NCI-H2227 (cell line): ENCODE results near the gene PLXNA2.
A peak's percentile ranks its signal among the peaks of the same experiment; 100 is the strongest.

Experiments
- DNase-seq: peaks from one replicate; lab custom pipeline; 2025; ENCODE audit not compliant: unreplicated experiment; lab: John Stamatoyannopoulos, UW

Gene PLXNA2

GRCh38 chr1:208268541-208269337, 24.6 kb upstream of the PLXNA2 start:
- no peak for DNase-seq

DNA sequence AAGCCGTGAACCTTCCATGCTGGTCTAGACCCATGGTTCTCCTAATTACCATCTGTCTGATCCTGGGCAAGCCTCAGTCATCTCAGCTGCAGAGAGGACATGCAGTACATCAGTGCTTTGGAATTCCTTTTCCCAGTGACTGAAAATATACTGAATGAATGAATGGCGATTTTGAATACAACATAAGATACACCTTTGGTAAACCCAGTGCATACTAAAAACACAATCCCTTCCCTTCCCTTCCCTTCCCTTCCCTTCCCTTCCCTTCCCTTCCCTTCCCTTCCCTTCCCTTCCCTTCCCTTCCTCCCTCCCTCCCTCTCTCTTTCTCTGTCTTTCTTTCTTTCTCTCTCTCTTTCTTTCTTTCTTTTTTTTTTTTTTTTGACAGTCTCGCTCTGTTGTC, 21.3 kb upstream of the PLXNA2 start:
- no peak for DNase-seq

DNA sequence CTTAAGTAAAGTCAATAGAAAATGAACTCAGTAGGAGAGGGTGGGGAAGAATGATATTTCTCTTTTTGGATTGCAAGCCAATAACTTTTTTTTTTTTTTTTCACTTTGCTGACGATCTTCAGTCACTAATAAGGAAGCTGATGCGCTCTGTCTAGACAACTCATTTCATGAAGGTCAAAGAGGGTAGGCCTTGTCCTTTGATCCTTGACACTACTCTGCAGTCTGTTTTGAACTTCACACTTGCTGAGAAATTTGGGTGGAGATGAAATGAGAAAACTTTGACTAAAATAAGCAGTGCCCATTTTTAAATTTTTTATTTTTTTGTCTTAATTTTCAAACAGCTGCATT, 20.9 kb upstream of the PLXNA2 start:
- DNase-seq = no peak

- no peak for DNase-seq
These were observed 20.4 kb upstream of the PLXNA2 start for GRCh38 chr1:208264469-208265121.

DNA sequence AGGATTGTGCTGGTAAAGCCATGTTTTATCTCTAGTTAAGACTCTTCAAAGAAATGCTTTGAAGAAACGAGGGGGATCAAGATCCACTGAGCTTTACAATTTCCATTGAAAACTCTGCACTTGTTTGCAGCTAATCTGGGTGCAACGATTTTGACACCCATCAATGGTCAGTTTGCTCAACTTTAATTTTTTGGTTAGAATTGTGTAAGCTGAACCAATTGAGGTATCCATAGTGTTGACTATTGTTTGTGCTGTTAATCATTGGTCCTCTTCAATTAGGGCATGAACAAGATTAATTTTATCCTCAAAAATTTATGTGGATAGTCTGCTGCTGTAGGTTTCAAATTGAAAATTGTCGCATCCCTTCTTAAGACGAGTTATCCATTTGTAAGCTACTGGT, 17.7 kb upstream of the PLXNA2 start:
- no peak for DNase-seq

DNA sequence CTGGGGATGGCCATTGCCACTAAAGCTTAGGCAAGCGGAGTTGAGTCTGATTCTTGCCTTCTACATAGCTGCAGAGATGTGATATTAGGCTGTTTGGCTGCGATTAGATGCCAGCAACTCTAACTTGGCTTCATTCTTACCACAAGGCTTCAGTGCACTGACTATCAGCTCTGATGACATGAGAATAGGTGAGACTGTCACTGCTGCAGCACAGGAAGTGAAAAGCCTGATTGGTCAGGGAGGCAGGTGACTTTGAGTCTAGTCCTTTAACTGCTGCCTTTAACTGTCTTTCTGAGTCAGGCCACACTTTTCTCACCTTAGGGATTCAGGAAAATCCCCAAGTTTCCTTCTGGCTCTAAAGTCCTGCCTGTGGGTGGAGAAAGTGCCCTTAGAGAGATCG, 14.1 kb upstream of the PLXNA2 start:
- no peak for DNase-seq

DNA sequence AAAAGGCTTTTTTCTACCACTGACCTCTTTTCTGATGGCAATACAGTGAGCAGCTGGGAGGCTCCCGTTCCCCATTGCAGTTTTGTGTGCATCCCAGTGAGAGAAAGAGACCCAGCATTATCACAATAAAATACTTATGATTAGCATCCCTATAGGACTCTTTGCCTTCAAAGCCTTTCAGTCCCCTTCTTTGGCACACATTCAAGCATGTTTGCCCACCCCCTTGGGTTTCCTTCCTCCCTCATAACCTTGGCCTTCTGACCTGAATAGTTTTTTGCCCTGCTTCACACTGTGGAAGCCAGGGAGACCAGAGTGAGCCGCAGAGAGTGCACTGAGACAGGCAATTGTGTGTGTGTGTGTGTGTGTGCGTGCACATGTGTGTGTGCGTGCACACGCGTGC, 13.2 kb upstream of the PLXNA2 start:
- no peak for DNase-seq

GRCh38 chr1:208256556-208256955, 12.4 kb upstream of the PLXNA2 start:
- DNase-seq = no peak

DNA sequence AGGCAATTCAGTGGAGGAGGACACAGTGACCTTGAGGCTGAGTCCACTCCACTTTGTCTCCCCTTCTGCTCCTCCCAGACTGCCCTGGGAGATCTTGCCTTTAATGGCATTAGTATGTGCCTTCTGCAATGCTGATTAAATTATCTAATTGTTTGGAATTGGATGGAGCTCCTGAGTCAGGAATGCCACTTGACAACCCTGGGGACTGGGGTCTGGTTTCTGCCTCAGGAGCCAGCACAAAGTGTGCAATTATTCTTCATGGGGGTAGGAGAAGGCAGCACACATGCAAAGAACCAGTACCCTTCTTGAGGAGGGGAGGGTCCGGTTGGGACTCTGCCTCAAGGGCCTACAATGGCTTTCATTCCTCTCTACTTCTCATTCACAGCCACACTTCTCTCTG, 11.9 kb upstream of the PLXNA2 start:
- DNase-seq = no peak

- no peak for DNase-seq
These were observed 10.7 kb upstream of the PLXNA2 start for GRCh38 chr1:208254862-208255261.

GRCh38 chr1:208254376-208254775, 10.2 kb upstream of the PLXNA2 start:
- no peak for DNase-seq

GRCh38 chr1:208252836-208253576, 8.8 kb upstream of the PLXNA2 start:
- no peak for DNase-seq

DNA sequence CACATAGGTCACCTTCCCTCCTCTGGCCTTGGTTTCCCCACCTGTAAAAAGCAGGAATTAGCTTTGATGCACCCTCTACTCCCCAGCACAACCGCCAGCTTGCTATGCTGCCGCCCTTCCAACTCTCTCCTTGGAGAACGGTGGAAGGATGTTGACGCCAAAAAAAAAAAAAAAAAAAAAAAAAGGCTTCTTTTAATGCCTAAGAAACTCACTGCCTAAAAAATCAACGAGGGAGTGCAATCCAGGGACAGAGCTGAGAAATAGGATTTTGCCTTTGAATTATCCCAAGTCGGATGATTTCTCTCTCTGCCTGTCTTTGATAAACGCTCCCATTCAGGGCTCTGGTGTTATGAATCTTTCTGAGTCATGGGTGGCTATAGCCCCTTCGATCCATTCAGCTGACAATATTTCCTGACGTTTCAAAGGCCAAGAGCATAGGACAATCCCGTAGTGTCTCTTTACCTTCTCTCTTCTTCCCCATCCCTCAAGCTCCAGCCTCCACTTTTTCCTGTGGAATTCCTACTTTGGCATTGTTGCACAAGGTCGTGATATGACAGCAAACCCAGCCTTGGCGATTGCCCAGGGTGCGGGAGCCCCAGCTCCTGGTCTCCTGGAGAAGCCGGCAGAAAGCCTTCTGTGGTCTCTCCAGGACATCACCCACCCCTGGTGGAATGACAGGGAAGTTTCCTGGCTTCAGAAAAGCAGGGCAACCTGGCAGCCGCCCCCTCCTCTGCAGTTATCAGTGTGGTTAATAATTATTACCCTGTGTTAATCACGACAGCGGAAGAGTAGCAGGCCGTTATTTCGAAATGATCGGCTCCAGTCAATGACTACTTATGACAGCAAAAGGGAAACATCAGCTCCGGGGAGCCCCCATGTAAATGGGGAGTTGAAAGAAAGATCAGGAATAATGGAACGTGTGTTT, 8.0 kb upstream of the PLXNA2 start:
- no peak for DNase-seq

DNA sequence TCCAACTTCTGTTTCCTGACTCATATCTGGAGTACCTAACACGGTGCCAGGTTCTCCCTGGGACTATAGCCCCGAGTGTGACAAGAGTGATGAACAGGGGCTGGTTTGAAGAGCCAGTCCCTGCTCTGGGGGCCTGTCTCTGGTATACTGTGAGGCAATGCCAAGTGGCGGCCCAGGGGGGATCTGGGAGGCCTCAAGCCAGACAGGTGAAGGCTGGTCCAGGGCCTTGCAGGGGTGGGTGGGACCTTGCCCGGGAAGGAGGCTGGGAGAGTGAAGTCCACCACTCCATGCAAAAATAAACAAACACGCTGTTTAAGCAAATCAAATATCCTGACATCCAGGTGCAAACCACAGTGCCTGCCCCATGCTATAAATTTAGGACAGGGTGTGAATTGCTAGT, 6.8 kb upstream of the PLXNA2 start:
- DNase-seq = no peak

DNA sequence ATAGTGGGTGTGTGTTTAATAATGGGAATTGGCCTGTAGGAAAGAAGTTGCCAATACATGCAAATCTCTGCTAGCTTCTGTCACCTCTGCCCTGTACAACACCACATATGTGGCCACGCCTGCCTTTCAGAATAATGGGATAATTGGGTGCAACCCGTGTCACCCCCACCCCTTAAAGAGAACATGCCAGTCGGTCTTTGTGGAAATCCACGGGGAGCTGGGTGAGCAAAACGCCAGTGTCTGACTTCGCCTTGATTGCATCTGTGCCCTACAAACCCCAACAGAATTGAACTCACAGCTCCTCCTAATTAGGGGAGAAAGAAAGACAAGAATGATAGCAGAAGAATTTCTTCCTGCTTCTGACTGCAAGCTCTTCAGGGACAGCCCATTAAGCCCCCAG, 6.4 kb upstream of the PLXNA2 start:
- no peak for DNase-seq

- DNase-seq = no peak
These were observed 5.0 kb upstream of the PLXNA2 start for GRCh38 chr1:208248991-208249696.

DNA sequence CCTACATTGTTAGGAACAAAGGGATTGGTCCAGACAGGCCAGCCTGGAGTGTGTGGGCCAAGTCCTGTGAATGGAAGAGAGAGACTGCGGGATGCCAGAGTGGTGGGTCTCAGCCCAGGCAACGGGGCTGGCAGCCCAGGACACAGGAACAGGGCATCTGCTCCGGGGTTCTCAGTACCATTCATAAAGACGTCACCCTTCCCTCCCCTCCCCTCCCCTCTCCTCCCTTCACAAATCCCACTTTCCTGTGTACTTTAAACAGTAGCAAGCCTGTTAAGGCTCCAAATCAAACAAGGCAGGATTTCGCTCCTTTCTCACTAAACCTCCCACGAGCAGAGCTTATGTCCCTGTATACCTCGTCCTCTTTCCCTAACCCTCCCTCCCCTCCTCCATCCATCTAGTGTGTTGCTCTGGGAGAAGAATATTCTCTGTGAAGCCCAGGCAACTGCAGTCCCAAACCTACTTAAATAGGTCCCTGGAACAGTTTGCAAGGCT, 4.2 kb upstream of the PLXNA2 start:
- DNase-seq = no peak

GRCh38 chr1:208247696-208248095, 3.5 kb upstream of the PLXNA2 start:
- DNase-seq = no peak

DNA sequence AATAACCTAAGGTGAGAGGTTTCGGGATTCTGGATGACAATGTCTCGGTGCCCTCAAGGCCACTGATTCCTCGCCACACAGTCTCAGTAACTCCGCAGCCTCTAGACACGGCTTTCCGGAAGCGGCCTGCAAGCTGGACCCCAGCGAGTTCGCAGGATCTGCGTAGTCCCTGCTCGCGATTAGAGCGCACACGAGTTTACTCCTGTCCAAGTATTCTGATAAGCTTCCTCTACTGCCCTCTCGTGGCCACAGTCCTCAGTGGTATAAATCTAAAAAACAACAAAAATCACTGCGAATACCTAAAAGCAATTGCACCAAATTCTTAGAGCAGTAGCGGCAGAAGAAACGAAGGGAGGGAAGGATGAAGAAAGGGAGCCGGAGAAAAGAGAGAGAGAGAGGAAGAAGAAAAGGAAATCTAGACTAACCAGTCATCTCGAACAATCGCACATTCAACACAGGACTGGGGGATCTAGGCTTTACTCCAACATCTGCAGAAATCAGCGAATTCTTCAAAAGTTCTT, 1.1 kb upstream of the PLXNA2 start:
- DNase-seq = peak; percentile 93

DNA sequence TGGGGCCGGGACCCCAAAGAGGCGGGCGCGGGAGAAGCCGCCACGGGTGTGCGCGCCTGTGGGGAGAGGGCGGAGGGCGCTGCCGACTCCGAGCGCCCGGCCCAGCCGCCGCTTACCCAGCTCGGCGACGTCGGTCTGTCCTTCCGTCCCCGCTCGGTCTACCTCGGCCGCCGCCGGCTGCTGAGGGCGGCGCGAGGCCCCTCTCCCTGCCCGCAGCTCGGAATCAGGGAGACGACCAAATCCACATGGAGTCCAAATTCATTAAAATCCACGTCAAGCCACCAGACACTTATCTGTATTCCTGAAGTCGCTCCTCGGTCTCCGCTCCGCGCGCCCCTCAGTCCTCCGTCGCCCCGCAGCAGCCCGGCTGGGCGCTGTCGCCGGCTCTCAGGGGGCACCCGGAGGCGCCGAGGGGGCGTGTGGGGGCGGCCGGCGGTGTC, 637 bp downstream of the PLXNA2 start:
- peak; percentile 48 for DNase-seq
